ENCODE measurements around the gene RGS16.

RGS16 gene

DNA sequence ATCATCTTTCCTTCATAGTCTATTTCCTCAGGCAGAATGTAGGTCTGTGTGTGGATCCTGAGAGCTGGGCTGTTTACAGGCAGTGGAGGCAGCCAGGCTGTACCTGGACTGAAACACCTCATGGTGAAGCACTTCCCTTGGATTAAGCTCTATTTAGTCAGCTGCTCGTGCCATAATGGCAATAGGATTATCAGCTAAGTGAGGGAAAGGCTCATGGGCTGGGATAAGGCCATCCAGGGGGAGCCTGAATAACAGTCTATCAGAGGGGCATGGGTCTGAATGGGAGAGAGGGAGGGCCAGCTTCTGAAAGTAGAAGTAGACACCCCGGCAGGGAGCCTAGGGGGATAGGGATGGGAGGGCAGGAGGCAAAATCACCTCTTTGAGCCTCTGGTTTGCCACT, 23.5 kb downstream of the RGS16 start:
- H3K36me3 ChIP-seq (ENCODE audit: control insufficient read depth, insufficient read depth, low read length): no peaks in the 10 kb centered on the region
- no peaks in the 10 kb centered on the region for H3K9me3 ChIP-seq (ENCODE audit: control insufficient read depth, low read length)
- no peak overlapping the region for H3K4me3 ChIP-seq (ENCODE audit: extremely low read depth, insufficient read depth, low read length, poor library complexity, severe bottlenecking)
- 83 to 91% methylated on average over 1 to 2 of the region's 2 CpGs for WGBS, 2 experiments (ENCODE audit: insufficient coverage in 2 of 2)
- no peak overlapping the region for H3K27ac ChIP-seq (ENCODE audit: low read depth, low read length, severe bottlenecking)
- no peaks in the 10 kb centered on the region for H3K4me1 ChIP-seq (ENCODE audit: control insufficient read depth, insufficient read depth, low read length, poor library complexity, severe bottlenecking)

DNA sequence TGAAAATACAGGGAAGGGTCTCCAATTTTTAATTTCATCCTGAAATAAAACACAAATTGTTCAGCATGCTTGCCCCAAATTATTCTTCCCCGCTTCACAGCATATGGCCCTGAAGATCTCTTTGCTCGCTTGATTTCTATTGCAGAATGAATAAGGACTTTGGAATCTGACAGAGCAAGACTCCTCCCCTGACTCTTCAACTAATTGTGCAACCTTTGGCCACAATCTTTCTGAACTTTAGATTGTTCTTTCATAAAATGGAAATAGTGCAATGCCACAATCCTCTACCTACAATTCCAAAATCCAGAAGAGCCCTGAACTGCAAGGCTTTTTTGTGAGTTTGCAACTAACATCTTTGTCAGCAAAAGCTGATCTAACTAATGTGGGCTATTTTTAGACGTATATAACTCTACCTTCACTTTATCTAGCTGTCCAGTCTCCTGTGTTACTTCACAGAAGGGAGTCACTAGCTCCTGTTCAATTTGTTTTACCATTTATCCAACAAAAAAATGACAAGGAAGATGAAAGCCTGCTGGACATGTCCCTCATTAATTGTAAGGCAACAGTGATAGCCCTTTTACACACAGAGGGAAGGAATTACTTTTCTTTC, 28.5 kb downstream of the RGS16 start:
- Histone ChIP-seq H3K27ac (ENCODE audit: low read depth, low read length, severe bottlenecking) (no peak overlapping the region), H3K9me3 (ENCODE audit: control insufficient read depth, low read length) (no peaks in the 10 kb centered on the region), H3K36me3 (ENCODE audit: control insufficient read depth, insufficient read depth, low read length) (no peaks in the 10 kb centered on the region), H3K4me1 (ENCODE audit: control insufficient read depth, insufficient read depth, low read length, poor library complexity, severe bottlenecking) (no peaks in the 10 kb centered on the region), H3K4me3 (ENCODE audit: extremely low read depth, insufficient read depth, low read length, poor library complexity, severe bottlenecking) (no peak overlapping the region)
- 84% methylated on average over 3 of the region's 3 CpGs; no CpG with 5 or more reads in 1 of the 2 experiments for WGBS, 2 experiments (ENCODE audit: insufficient coverage in 2 of 2)

DNA sequence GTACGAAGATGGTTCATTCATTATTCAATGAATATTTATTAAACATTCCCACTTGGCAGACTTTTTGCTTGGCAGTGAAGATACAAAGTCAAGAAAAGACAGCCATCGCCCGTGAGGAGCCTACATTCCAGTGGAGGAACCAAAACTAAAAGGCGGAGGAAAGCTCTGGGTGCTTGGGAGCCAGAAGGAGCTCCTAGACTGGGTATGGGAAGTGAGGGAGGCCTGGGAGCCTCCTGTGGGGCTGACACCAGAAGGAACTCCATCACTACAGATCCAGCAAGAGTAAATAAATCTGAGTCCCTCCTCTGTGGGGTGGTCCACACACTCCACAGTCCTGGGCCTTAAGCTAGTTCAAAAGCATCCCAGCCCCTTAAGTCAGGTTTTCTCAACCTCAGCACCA, 30.0 kb downstream of the RGS16 start:
- H3K4me1 ChIP-seq (ENCODE audit: control insufficient read depth, insufficient read depth, low read length, poor library complexity, severe bottlenecking): no peaks in the 10 kb centered on the region
- H3K27ac ChIP-seq (ENCODE audit: low read depth, low read length, severe bottlenecking): no peak overlapping the region
- no peak overlapping the region for H3K4me3 ChIP-seq (ENCODE audit: extremely low read depth, insufficient read depth, low read length, poor library complexity, severe bottlenecking)
- no peaks in the 10 kb centered on the region for H3K9me3 ChIP-seq (ENCODE audit: control insufficient read depth, low read length)
- no peaks in the 10 kb centered on the region for H3K36me3 ChIP-seq (ENCODE audit: control insufficient read depth, insufficient read depth, low read length)
- WGBS, 2 experiments (ENCODE audit: insufficient coverage in 2 of 2): 100% methylated on average over 1 to 3 of the region's 4 CpGs

DNA sequence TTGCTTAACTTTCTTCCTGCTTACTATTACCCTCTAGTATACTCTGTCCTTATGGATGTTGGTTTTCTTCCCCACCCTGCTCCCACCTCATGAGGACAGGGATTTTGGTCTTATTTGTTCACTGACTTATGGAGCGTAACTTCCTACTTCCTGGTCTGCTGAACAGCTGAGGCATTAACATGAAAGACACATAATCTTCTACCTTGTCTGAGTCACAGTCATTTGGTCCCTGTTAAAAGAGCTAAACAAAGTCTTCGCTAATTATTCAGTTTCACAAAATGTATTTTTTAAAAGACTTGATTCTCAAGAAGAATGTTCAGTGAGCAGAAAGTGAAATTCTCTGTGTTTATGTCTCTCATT, 33.6 kb downstream of the RGS16 start:
- Histone ChIP-seq H3K9me3 (ENCODE audit: control insufficient read depth, low read length) (no peaks in the 10 kb centered on the region), H3K27ac (ENCODE audit: low read depth, low read length, severe bottlenecking) (no peak overlapping the region), H3K4me1 (ENCODE audit: control insufficient read depth, insufficient read depth, low read length, poor library complexity, severe bottlenecking) (no peaks in the 10 kb centered on the region), H3K4me3 (ENCODE audit: extremely low read depth, insufficient read depth, low read length, poor library complexity, severe bottlenecking) (no peak overlapping the region), H3K36me3 (ENCODE audit: control insufficient read depth, insufficient read depth, low read length) (no peaks in the 10 kb centered on the region)
- 100% methylated on average over 1 of the region's 2 CpGs for WGBS, 2 experiments (ENCODE audit: insufficient coverage in 2 of 2)

DNA sequence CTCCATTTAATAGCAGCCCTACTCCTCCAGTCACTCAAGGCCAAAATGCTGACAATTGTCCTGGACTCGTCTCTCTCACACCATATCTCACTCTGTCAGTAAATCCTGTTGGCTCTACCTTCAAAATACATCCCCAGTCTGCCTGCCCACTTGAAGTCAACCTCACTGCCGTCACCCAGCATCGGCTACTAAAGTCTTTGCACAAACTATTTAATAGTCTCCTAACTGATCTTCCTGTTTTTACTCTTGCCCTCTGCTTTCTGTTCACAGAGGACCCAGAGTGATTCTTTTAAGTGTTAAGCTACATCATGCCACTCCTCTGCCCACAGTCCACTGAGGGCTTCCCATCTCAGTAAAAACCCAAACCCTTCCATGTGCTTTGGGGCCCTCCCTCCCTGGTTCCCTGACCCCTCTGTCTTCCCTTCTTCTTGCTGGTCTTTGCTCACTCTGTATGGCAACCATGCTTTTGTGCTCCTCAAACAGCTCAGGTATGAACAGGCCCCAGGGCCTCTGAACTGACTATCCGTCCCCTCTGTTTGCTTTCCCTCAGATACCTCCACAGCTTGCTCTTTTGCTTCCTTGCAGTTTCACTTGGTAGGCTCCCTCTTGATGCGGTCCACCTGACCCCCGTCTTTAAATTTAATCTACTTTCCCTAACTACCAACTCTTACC, 34.1 kb downstream of the RGS16 start:
- H3K4me3 ChIP-seq (ENCODE audit: extremely low read depth, insufficient read depth, low read length, poor library complexity, severe bottlenecking): no peak overlapping the region
- H3K4me1 ChIP-seq (ENCODE audit: control insufficient read depth, insufficient read depth, low read length, poor library complexity, severe bottlenecking): no peaks in the 10 kb centered on the region
- no peak overlapping the region for H3K27ac ChIP-seq (ENCODE audit: low read depth, low read length, severe bottlenecking)
- 86 to 89% methylated on average over 6 of the region's 6 CpGs for WGBS, 2 experiments (ENCODE audit: insufficient coverage in 2 of 2)
- no peaks in the 10 kb centered on the region for H3K9me3 ChIP-seq (ENCODE audit: control insufficient read depth, low read length)
- H3K36me3 ChIP-seq (ENCODE audit: control insufficient read depth, insufficient read depth, low read length): no peaks in the 10 kb centered on the region

DNA sequence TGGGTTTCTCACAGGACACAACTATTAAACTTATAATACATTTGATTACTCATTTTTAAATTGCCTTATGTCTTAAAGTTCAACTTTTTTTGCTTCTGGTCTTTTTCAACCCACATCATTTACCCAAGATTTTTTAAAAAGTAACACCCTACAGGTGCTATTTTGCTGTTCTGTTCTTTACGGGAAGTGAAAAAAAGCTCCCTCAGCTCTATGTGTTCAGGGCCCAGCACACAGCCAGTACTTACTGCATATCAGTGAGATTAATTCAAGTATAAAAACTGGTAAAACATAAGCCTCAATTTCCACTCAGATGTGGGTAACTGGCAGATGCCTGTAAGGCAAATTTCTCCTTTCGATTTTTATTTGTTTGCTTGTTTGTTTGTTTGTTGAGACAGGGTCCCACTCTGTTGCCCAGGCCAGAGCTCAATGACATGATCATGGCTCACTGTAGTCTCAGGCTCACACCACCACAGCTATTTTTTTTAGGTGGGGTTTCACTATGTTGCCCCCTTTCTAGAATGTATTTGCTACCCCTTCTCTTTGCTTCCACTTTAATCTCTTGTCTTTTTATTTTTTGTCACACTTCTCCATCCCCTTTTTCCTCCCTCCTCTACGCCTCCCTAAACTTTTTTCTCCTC, 35.4 kb downstream of the RGS16 start:
- WGBS, 2 experiments (ENCODE audit: insufficient coverage in 2 of 2): 82 to 97% methylated on average over 2 to 3 of the region's 3 CpGs
- Histone ChIP-seq H3K4me3 (ENCODE audit: extremely low read depth, insufficient read depth, low read length, poor library complexity, severe bottlenecking) (no peak overlapping the region), H3K4me1 (ENCODE audit: control insufficient read depth, insufficient read depth, low read length, poor library complexity, severe bottlenecking) (no peaks in the 10 kb centered on the region), H3K27ac (ENCODE audit: low read depth, low read length, severe bottlenecking) (no peak overlapping the region), H3K36me3 (ENCODE audit: control insufficient read depth, insufficient read depth, low read length) (no peaks in the 10 kb centered on the region), H3K9me3 (ENCODE audit: control insufficient read depth, low read length) (no peaks in the 10 kb centered on the region)

DNA sequence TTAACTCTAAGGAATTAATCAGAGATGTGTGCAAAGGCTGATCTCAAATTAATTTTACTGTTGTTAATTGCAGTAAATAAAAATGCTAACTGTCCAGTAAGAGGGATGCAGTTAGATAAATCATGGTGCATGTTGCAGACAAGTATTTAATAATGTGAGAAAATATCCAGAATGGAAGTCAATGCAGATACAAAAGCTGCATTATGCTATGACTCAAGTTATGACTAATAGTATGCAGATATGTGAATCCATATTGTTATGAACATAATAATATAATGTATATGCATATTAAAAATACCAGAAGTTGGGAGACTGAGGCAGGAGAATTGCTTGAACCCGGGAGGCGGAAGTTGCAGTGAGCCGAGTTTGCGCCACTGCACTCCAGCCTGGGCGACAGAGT, 36.6 kb downstream of the RGS16 start:
- Histone ChIP-seq H3K27ac (ENCODE audit: low read depth, low read length, severe bottlenecking) (no peak overlapping the region), H3K4me3 (ENCODE audit: extremely low read depth, insufficient read depth, low read length, poor library complexity, severe bottlenecking) (no peak overlapping the region), H3K9me3 (ENCODE audit: control insufficient read depth, low read length) (no peaks in the 10 kb centered on the region), H3K36me3 (ENCODE audit: control insufficient read depth, insufficient read depth, low read length) (no peaks in the 10 kb centered on the region), H3K4me1 (ENCODE audit: control insufficient read depth, insufficient read depth, low read length, poor library complexity, severe bottlenecking) (no peaks in the 10 kb centered on the region)
- 96 to 100% methylated on average over 2 to 5 of the region's 5 CpGs for WGBS, 2 experiments (ENCODE audit: insufficient coverage in 2 of 2)

DNA sequence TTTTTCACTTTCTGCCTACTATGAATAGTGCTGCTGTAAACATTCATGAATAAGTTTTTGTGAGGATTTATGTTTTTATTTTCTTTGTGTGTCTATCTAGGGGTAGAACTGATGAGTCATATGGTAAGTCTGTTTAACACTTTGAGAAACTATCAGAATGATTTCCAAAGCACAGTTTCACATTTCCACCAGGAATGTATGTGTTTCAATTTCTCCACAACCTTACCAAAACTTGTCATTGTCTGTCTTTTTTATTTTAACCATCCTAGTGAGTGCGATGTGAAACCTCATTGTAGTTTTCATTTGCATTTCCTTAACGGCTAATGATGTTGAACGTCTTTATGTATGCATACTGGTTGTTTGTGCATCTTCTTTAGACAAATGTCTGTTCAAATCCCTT, 38.7 kb downstream of the RGS16 start:
- Histone ChIP-seq H3K4me3 (ENCODE audit: extremely low read depth, insufficient read depth, low read length, poor library complexity, severe bottlenecking) (no peak overlapping the region), H3K9me3 (ENCODE audit: control insufficient read depth, low read length) (no peaks in the 10 kb centered on the region), H3K36me3 (ENCODE audit: control insufficient read depth, insufficient read depth, low read length) (no peaks in the 10 kb centered on the region), H3K4me1 (ENCODE audit: control insufficient read depth, insufficient read depth, low read length, poor library complexity, severe bottlenecking) (no peaks in the 10 kb centered on the region), H3K27ac (ENCODE audit: low read depth, low read length, severe bottlenecking) (no peak overlapping the region)
- 86% methylated on average over 3 of the region's 3 CpGs; no CpG with 5 or more reads in 1 of the 2 experiments for WGBS, 2 experiments (ENCODE audit: insufficient coverage in 2 of 2)

DNA sequence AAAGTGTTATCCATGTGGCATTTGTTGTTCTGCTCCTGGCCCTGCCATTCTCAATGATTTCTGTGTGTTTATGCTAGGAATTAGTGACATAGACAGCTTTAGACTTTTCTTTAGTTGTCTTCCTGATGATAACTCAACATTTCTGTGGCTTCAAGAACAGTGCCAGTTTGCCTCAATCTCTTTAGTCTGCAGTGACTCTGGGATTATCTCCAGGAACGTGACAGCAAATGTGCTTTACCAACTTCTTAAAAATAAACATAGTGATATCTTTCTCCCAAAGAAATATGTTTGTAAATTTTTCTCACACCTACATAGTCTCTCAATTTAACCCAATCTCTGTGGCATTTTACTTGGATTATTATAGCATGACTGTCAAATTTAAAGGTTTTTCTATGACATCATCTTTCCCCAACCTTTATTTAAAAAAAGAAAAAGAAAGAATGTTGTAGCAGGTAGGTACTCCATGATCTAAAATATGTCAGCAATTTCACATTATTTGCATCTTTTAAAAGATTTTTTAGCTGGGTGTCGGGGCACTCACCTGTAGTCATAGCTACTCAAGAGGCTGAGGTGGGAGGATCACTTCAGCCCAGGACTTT, 39.7 kb downstream of the RGS16 start:
- Histone ChIP-seq H3K4me1 (ENCODE audit: control insufficient read depth, insufficient read depth, low read length, poor library complexity, severe bottlenecking) (no peaks in the 10 kb centered on the region), H3K27ac (ENCODE audit: low read depth, low read length, severe bottlenecking) (no peak overlapping the region), H3K4me3 (ENCODE audit: extremely low read depth, insufficient read depth, low read length, poor library complexity, severe bottlenecking) (no peak overlapping the region), H3K36me3 (ENCODE audit: control insufficient read depth, insufficient read depth, low read length) (no peaks in the 10 kb centered on the region), H3K9me3 (ENCODE audit: control insufficient read depth, low read length) (no peaks in the 10 kb centered on the region)
- 92% methylated on average over 2 of the region's 2 CpGs; no CpG with 5 or more reads in 1 of the 2 experiments for WGBS, 2 experiments (ENCODE audit: insufficient coverage in 2 of 2)

DNA sequence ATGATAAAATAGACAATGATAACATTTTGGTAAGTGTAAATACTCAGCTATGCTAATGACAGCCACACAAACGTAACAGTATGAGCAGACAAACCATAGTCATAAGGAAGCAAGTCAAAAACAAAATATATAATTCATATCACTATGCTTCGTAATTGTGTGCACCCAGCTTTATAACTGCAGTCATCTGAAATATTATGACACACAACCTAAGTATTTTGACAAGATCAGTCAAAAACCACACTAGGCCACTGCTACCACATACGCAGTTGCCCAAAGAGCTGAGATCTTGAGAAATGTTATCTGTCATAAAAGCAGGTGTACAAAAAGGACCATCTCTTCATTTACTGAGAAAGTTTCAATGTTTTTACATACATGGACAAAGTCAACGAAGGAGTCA, 41.1 kb downstream of the RGS16 start:
- WGBS, 2 experiments (ENCODE audit: insufficient coverage in 2 of 2): 88 to 94% methylated on average over 2 of the region's 4 CpGs
- H3K9me3 ChIP-seq (ENCODE audit: control insufficient read depth, low read length): no peaks in the 10 kb centered on the region
- H3K4me1 ChIP-seq (ENCODE audit: control insufficient read depth, insufficient read depth, low read length, poor library complexity, severe bottlenecking): no peaks in the 10 kb centered on the region
- no peak overlapping the region for H3K27ac ChIP-seq (ENCODE audit: low read depth, low read length, severe bottlenecking)
- H3K36me3 ChIP-seq (ENCODE audit: control insufficient read depth, insufficient read depth, low read length): no peaks in the 10 kb centered on the region
- no peak overlapping the region for H3K4me3 ChIP-seq (ENCODE audit: extremely low read depth, insufficient read depth, low read length, poor library complexity, severe bottlenecking)

DNA sequence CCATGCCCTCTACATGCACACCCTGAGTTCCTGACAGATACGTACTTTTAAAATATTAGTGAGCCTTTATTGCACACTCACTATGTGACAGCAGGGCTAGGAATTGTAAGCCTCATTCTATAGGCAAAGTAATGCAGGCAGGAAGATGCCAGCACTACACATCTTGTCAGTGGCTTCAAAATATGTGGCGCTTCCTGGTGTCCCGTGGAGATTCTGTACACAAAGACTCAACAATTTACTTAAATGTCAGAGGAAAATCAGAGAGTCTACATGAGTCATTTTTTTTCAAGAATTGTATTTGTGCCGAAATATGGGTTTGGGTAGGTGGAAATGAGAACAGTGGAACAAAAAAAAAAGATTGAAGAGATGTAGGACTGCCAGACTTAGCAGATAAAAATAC, 42.7 kb downstream of the RGS16 start:
- H3K27ac ChIP-seq (ENCODE audit: low read depth, low read length, severe bottlenecking): no peak overlapping the region
- WGBS, 2 experiments (ENCODE audit: insufficient coverage in 2 of 2): 85 to 100% methylated on average over 2 of the region's 4 CpGs
- H3K9me3 ChIP-seq (ENCODE audit: control insufficient read depth, low read length): no peaks in the 10 kb centered on the region
- H3K4me3 ChIP-seq (ENCODE audit: extremely low read depth, insufficient read depth, low read length, poor library complexity, severe bottlenecking): no peak overlapping the region
- H3K4me1 ChIP-seq (ENCODE audit: control insufficient read depth, insufficient read depth, low read length, poor library complexity, severe bottlenecking): no peaks in the 10 kb centered on the region
- no peaks in the 10 kb centered on the region for H3K36me3 ChIP-seq (ENCODE audit: control insufficient read depth, insufficient read depth, low read length)

All from mesodermal cell (in vitro differentiated cells).